OCI-LY7 (cell line): ENCODE results near the gene MAP3K19.

Experiments used
- EZH2phosphoT487 ChIP-seq: fragments of 200-600 bp; sonication (generic); IDR thresholded peaks from 2 replicates; pipeline ENCODE4 v1.6.1; 2018; ENCODE audit warnings: low read depth, borderline replicate concordance, mild to moderate bottlenecking, mixed run types, antibody characterized with exemption, low read length, moderate library complexity, mixed read lengths
- TF ChIP-seq, protein P1 (sequence below): fragments of 200-600 bp; sonication (generic); conservative IDR thresholded peaks from 2 replicates; pipeline ENCODE4 v1.5.1; 2014; ENCODE audit warnings: mild to moderate bottlenecking, antibody characterized with exemption, low read length, moderate library complexity, mixed read lengths

GRCh38 chr2:135093670-135094330 lies 46.6 kb upstream of the MAP3K19 start:
- TF ChIP-seq, protein P1, sequence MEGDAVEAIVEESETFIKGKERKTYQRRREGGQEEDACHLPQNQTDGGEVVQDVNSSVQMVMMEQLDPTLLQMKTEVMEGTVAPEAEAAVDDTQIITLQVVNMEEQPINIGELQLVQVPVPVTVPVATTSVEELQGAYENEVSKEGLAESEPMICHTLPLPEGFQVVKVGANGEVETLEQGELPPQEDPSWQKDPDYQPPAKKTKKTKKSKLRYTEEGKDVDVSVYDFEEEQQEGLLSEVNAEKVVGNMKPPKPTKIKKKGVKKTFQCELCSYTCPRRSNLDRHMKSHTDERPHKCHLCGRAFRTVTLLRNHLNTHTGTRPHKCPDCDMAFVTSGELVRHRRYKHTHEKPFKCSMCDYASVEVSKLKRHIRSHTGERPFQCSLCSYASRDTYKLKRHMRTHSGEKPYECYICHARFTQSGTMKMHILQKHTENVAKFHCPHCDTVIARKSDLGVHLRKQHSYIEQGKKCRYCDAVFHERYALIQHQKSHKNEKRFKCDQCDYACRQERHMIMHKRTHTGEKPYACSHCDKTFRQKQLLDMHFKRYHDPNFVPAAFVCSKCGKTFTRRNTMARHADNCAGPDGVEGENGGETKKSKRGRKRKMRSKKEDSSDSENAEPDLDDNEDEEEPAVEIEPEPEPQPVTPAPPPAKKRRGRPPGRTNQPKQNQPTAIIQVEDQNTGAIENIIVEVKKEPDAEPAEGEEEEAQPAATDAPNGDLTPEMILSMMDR = no peak
- TF ChIP-seq EZH2phosphoT487 = no peak
